Measurements from ENCODE around the gene ADH6. TPM values are rescaled to one million over a fixed set of nuclear protein-coding genes. Genes with fewer than 3 reads are reported as not detected.
"Not testable (repeated sequence)": the region's sequence is repeated elsewhere in the genome, so short reads cannot be mapped to it uniquely, and the experiment has no call there.

ADH6 gene
- polyA plus RNA-seq, 3 donors, result 27.3 to 34.6 (median 31.8) TPM

DNA sequence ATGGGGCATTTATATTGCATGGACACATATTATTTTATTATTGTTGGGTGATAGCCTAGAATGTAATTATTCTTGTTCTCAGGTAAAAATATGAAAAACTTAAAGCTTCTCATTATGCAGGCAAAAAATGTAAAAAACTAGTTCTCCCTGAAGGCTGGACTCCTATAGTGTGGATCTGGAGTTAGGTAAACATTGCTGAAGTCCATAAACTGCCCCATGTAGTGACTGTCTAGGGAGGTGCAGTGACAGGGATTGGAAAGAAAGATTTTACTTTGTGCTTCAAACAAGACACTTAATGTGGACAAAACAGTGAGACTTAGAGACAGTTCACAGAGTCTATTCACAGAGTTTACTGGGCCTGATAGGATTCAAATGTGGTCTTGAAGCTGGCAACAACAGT, 17.0 kb downstream of the ADH6 start:
- no peak for DNase-seq

GRCh38 chr4:99201690-99202089, 17.4 kb downstream of the ADH6 start:
- no peak for DNase-seq

DNA sequence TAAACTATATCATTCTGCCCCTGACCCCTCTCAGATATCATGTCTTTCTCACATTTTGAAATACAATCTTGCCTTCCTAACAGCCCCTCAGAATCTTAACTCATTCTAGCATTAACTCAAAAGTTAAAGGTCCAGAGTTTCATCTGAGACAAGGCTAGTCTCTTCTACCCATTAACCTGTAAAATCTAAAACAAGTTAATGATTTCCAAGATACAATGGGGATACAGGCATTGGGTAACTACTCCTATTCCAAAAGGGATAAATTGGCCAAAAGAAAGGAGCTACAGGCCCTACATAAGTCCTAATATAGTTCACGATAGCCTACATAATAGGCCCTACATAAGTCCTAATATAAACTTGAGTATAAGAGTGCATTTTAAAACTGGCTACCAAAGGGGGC, 18.9 kb downstream of the ADH6 start:
- DNase-seq, result no peak

DNA sequence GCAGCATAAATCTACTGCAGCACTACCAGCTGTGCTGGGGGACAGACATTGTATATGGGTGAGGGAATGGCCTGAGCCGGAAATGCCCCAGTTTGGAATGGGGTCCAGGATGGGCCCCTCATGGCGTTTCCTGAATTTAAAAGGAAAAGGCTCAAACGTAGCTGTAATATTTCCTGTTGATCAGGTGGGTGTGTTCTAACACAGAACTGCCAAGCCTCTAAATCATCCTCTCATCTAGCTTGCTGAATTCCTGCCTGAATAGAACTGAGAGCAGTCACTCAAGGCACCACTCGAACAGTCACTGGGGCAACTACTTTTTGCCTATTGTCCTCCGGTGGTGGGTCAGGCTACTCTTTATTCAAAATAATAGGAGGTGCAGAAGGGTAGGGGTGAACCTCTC, 28.7 kb downstream of the ADH6 start:
- no peak for DNase-seq

GRCh38 chr4:99189900-99190299, 29.1 kb downstream of the ADH6 start:
- not testable (repeated sequence) for DNase-seq

DNA sequence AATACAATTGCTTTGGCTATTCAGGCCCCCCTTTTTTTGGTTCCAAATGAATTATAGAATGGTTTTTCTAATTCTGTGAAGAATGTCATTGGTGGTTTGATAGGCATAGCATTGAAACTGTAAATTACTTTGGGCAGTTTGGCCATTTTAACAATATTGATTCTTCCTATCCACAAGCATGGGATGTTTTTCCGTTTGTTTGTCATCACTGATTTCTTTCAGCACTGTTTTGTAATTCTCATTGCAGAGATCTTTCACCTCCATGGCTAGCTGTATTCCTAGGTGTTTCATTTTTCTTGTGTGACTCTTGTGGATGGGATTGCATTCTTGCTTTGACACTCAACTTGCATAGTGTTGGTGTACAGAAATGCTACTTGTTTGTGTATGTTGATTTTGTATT, 33.0 kb downstream of the ADH6 start:
- DNase-seq, result no peak

DNA sequence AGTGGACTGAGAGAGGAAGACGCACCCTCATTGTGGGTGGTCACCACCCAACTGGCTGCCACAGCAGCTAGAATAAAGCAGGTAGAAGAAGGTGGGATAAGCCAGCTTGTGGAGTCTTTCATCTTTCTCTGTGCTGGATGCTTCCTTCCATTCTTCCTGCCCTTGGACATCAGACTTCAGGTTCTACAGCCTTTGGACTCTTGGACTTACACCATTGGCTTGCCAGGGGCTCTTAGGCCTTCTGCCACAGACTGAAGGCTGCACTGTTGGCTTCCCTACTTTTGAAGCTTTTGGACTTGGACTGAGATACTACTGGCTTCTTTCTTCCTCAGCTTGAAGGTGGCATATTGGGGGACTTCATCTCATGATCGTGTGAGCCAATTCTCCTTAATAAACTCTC, 33.5 kb downstream of the ADH6 start:
- DNase-seq, result no peak

DNA sequence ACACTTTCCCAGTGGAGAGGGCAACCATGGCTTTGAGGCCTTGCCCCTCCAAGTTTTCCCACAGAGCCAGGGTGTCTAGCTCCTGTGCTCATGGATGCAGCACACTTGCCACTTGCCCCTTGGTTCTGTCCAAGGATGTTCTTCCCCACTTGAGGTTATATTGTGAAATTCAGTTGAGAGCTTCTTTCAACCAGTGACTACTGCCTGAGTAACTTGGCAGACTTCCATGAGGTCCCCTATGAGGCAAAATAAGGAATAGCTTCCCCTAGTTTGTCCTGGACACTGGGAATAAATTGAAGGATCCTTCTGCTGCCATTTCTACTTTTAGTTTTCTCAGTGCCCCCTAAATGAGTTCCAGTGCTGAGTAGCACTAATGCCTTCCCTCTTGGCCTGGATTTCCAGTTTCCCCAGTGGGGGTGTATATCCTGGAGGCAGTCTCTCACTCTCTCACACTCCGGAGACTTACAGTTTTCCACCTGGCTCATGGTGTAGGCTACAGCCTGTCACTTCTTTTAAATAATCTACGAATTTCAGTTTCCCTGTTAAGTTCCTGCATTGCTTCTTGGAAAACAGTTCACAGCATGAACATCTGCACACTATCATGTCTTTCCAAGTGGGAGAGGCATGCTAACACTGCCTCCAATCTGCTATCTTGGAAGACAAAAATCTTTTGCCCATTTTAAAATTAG, 38.5 kb downstream of the ADH6 start:
- DNase-seq, result no peak

DNA sequence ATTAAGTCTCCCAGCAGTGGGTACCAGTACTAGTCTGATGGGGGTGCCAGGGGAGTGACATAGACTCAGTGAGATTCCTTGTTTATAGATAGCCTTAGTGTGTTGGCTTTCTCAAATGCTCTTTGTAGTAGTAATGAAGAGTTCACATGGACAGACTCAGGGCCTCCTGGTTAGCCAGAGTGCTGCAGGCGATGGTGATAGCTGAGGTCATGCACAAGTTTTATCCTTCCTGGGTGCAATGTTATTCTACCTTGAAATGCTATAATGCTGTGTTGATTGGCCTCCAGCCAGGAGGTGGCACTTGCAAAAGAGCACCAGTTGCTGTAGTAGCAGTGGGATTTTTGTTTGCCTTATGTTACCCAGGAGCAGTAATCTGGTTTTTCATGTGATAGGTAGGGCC, 39.4 kb downstream of the ADH6 start:
- DNase-seq, result no peak

- DNase-seq, result no peak
These were observed 39.9 kb downstream of the ADH6 start for GRCh38 chr4:99179178-99179577.

GRCh38 chr4:99166544-99166943, 52.5 kb downstream of the ADH6 start:
- DNase-seq, result no peak

GRCh38 chr4:99165978-99166377, 53.1 kb downstream of the ADH6 start:
- DNase-seq, result no peak

- DNase-seq, result no peak
These were observed 57.5 kb downstream of the ADH6 start for GRCh38 chr4:99161373-99162099.

- DNase-seq, result no peak
These were observed 59.3 kb downstream of the ADH6 start for GRCh38 chr4:99159699-99160098.

DNA sequence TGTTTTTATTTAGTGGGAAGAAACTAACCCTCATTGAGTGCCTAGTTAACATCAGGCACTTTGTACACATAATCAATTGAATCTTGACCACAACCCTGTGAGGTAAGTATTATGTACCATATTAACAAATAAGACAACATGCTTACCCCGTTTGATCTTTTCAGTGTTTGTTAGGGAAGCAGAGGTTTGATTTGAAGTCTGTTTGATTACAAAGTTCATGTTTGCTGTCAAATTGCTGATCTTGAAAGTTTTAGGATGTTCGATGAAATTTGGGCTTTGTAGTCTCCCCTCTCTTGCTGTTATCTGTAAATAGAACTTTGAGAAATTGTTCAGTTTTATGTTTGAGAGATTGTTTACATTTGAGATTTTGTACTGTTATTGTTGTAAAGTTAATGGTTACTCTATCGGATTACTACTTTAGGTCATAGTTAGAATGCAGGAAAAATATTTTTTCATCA, 61.5 kb downstream of the ADH6 start:
- no peak for DNase-seq

DNA sequence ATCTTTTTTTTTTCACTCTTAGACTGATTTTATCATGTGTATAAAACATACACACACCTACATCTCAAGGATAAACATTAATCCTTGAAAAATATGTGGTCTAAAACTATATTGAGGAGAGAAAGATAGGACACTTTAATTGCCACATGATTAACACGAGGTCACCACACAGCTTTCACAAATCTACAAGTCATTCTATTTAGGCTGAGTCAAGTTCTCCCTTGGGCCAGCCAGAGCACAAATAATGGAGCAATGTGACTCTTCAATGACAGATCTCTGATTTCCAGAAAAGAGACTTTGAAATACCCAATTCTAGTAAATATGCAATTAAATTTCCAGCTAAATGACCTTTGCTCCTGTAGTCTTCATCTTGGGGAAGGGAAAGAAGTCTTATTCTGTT, 62.1 kb downstream of the ADH6 start:
- DNase-seq, result no peak

DNA sequence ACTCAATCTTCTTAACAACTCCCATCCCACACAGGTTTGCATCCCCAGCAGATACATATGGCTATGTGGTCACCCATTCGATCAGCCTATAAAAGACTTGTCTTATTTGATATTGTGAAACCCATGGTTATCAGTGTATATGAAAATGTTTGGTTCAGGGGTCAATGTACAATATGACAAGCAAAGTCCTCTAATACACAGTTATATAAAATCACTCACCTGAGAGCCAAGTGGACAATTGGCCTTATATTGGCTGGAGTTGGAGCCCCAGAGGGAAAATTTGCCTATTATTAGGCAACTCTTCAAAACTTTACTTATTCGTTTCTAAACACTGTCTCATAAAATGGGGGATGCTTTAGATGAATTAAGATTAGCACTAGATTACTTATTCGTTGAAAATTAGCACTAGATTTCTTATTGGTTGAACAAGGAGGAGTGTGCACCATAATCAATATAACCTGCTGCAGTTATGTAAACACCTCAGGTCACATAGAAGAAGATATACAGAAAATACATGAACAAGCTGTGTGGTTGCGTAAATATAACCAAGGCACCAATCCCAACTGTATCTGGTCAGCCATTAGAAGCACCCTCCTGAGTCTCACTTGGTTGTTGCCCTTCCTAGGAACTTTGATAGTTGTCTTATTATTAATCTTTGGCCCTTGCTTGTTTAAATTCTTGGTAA, 64.2 kb downstream of the ADH6 start:
- DNase-seq, result no peak

Other genes starting within 250 kb of the ADH6 start
- 10 to 100 TPM; 62.1 to 77.4 (median 67.6) TPM for gene METAP1, start 223.5 kb downstream of the ADH6 start, polyA plus RNA-seq (ENCODE audit: insufficient read length in 3 of 3)
- gene ADH5, start 130.5 kb downstream of the ADH6 start, polyA plus RNA-seq (ENCODE audit: insufficient read length in 3 of 3), result 100 to 1,000 TPM; 259 to 262 (median 262) TPM
- 1 to 10 TPM in 1 of 3 donors, under 1 TPM in 2; 0.47 to 1.1 (median 0.99) TPM for gene ADH4, start 74.9 kb downstream of the ADH6 start, polyA plus RNA-seq (ENCODE audit: insufficient read length in 3 of 3)
- 1 to 10 TPM in 2 of 3 donors, under 1 TPM in 1; 0.60 to 2.3 (median 1.6) TPM for gene ADH1A, start 71.7 kb upstream of the ADH6 start, polyA plus RNA-seq (ENCODE audit: insufficient read length in 3 of 3)
- 10 to 100 TPM; 20.9 to 28.6 (median 26.1) TPM for gene ADH1B, start 102.2 kb upstream of the ADH6 start, polyA plus RNA-seq (ENCODE audit: insufficient read length in 3 of 3)
- gene ADH1C, start 133.5 kb upstream of the ADH6 start, polyA plus RNA-seq (ENCODE audit: insufficient read length in 3 of 3), result 100 to 1,000 TPM; 121 to 139 (median 124) TPM
- not detected for gene ADH7, start 216.1 kb upstream of the ADH6 start, polyA plus RNA-seq (ENCODE audit: insufficient read length in 3 of 3)

Data from renal pelvis (tissue), 4 donors.